HUDEP-2 (cell line): Measurements from ENCODE around the gene GSTCD.
"Not testable (repeated sequence)": the region's sequence is repeated elsewhere in the genome, so short reads cannot be mapped to it uniquely, and the experiment has no call there.

Source experiments
- DNase-seq, 76 experiments: peaks; one replicate each; lab custom pipeline; 2025; ENCODE audit not compliant: unreplicated experiment in 76 of 76; lab: John Stamatoyannopoulos, UW

GSTCD gene

GRCh38 chr4:105708181-105709080, at the start of gene GSTCD, which contains the start of gene INTS12:
Gene GSTCD (plus strand): TSS chr4:105708784. CDS start chr4:105717614, 8,830 bp downstream.
Gene INTS12 (minus strand): TSS chr4:105708689. CDS start chr4:105700005, 8,684 bp downstream.
- peak in 75 of 76 experiments; percentile 19 to 93 (median 82) for DNase-seq

DNA sequence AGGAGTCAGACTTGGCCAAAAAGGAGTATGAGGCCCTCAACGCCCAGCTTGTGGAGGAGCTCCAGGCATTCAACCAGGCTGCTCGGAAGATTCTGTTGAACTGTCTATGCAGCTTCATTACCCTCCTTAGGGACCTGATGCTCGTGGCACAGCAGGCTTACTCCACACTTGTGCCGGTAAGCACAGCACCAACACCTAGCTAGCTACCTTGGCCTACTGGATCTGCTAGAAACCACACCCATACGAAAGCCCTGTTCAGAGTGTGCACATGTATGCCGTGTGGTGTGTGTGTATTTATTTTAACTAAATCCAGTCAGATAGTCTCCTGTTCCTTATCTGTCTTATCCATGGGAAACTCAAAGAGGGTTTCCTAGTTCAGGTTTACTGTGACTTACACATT, 49.4 kb upstream of the GSTCD start:
- no peak for DNase-seq

DNA sequence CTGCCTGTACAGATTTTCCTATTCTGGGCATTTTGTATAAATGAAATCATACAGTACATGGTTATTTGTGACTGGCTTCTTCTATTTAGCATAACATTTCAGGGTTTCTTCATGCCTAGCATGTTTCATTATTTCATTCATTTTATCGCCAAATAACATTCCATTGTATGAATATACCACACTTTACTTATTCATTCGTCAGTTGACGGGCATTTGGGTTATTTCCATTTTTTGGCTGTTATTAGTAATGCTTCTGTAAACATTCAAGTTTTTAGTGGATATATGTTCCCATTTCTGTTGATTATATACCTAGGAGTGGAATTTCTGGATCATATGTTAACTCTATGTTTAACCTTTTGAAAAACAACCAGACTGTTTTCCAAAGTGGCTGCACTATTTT, 47.6 kb upstream of the GSTCD start:
- no peak for DNase-seq

- DNase-seq = no peak
Observed at GRCh38 chr4:105662935-105663675, 45.5 kb upstream of the GSTCD start.

- DNase-seq = peak in 8 of 76 experiments; percentile 3 to 42 (median 10)
Observed at GRCh38 chr4:105666693-105667092, 41.9 kb upstream of the GSTCD start.

DNA sequence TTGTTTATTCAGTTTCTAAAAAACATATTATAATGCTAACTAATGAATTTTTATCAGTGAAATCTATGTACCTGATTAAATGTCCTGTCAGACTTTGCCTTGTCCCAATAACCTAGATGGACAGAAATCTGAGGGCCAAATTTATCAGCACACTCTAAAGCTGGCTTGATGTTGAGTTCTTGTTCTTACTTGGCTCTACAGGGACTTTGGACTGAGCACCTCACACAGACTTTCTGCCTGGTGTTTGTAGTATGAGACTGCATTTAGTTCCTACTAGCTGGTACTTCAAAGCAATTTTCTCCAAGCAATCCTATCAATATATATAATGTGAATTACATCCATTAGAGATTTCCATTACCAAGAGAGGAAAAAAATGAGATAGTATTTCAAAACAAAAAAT, 37.9 kb upstream of the GSTCD start:
- DNase-seq = no peak

GRCh38 chr4:105671301-105671700, 37.3 kb upstream of the GSTCD start:
- DNase-seq = no peak

DNA sequence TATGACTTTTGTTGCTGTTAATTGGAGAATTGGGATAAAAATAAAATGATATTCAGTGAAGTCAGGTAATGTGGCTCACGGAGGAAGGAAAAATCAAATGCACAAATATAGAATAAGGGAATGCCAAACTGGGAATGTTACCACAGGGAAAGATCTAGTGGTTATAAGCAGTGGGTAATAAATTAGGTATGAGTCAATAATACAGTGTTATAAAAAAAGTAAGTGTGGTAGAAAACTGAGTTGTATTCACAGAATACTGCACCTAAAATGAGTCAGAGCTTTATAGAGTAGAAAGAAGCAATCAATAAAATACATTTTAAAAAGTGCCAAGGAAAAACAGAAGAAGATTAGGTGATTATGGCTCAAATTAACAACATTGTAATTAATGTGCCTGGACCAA, 34.6 kb upstream of the GSTCD start:
- no peak for DNase-seq

GRCh38 chr4:105677709-105678108, 30.9 kb upstream of the GSTCD start:
- DNase-seq = no peak

GRCh38 chr4:105679186-105679585, 29.4 kb upstream of the GSTCD start:
- no peak for DNase-seq

GRCh38 chr4:105683038-105683437, 25.5 kb upstream of the GSTCD start:
- no peak for DNase-seq

DNA sequence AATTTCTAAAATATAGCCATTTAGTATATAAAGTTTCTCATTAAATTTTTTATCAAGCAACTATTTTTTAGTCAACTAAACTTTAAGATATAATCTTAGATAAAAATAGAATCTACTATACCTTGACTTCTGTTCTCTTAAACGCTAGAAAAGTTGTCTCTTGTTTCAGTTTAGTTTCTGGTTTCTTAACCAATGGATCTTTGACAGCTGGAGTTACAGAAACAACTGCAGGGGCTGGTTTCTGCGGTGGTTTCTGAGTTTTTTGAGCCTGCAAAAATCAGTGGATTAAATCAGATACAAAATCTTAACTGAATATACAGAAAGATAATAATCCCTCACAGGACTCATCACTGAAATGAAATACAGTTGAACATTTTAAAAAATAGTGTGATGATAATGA, 22.0 kb upstream of the GSTCD start:
- DNase-seq = no peak

DNA sequence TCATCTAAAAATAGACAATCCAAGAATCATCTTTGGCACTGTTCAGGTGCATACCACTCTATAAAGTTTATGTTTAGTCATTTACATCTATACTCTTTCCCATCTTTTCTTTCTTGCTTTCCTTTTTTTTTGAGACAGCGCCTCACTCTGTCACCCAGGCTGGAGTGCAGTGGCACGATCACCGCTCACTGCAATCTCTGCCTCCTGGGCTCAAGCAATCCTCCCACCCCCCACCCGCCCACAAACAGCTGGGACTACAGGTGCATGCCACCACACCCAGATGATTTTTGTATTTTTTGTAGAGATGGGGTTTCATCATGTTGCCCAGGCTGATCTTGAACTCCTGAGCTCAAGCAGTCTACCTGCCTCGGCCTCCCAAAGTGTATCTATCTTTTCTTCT, 13.8 kb upstream of the GSTCD start:
- not testable (repeated sequence) for DNase-seq

- DNase-seq = not testable (repeated sequence)
Observed at GRCh38 chr4:105695832-105696231, 12.8 kb upstream of the GSTCD start.

- no peak for DNase-seq
Observed at GRCh38 chr4:105698607-105699006, 10.0 kb upstream of the GSTCD start.

- peak in 2 of 76 experiments; percentile 16 to 32 for DNase-seq
Observed at GRCh38 chr4:105707782-105708180, 803 bp upstream of the GSTCD start.

- peak in 23 of 76 experiments; percentile 0 to 58 (median 18) for DNase-seq
Observed at GRCh38 chr4:105709081-105709450, 482 bp downstream of the GSTCD start.

GRCh38 chr4:105710012-105710600, 1.5 kb downstream of the GSTCD start:
- no peak for DNase-seq

GRCh38 chr4:105710678-105711077, 2.1 kb downstream of the GSTCD start:
- peak in 1 of 76 experiments; percentile 1 for DNase-seq

- DNase-seq = peak in 1 of 76 experiments; percentile 3
Observed at GRCh38 chr4:105712766-105713165, 4.2 kb downstream of the GSTCD start.

DNA sequence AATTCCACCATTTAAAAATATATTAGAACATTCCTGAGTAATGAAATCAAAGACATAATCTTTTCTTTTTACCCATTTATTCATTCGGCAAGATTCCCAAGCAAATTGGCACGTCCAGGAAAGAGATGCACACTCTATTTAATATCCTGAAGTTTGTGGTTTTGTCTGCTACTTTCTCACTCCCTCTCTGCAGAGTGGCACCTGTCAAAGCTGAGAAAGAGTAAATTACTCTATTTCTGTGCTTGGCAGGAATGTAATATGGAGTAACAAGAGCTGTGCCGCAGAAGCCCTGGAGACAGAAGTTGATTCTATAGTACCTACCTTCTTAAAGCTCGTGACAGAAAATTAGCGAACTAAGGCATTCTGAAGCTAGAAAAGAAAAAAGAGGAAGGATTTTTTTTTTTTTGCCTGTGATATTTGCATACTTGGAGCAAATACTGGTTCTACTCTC, 5.5 kb downstream of the GSTCD start:
- DNase-seq = peak in 8 of 76 experiments; percentile 1 to 23 (median 7)
